Mesenchymal stem cell (in vitro differentiated cells and primary cell): Measurements from ENCODE around the gene CELF5.
"Not testable (repeated sequence)": the region's sequence is repeated elsewhere in the genome, so short reads cannot be mapped to it uniquely, and the experiment has no call there.

ENCODE experiments used
- DNase-seq: peaks from one replicate; pipeline ENCODE4 v3.0.0-alpha.2; 2013
- H2AFZ ChIP-seq: one replicate; pipeline ENCODE4 v1.6.1; 2013; ENCODE audit warnings: low read depth, mild to moderate bottlenecking, control low read depth, inconsistent platforms, low read length, moderate library complexity
- H2AK5ac ChIP-seq: 2 replicates; pipeline ENCODE4 v1.6.1; 2013; ENCODE audit warnings: low read length, moderate library complexity, mild to moderate bottlenecking, inconsistent platforms; ENCODE audit not compliant: severe bottlenecking
- H2BK120ac ChIP-seq: one replicate; pipeline ENCODE4 v1.6.1; 2013; ENCODE audit warnings: low read depth, mild to moderate bottlenecking, inconsistent platforms, low read length, moderate library complexity
- H2BK12ac ChIP-seq, 2 experiments: one replicate each; pipeline ENCODE4 v1.6.1; 2013; ENCODE audit warnings: inconsistent platforms in 2 of 2, low read length in 2 of 2, mild to moderate bottlenecking in 2 of 2, moderate library complexity in 2 of 2, control low read depth in 1 of 2
- H2BK15ac ChIP-seq: one replicate; pipeline ENCODE4 v1.6.1; 2013; ENCODE audit warnings: mild to moderate bottlenecking, low read depth, inconsistent platforms; ENCODE audit not compliant: poor library complexity, severe bottlenecking
- H2BK5ac ChIP-seq: 2 replicates; pipeline ENCODE4 v1.6.1; 2013; ENCODE audit warnings: low read depth, mild to moderate bottlenecking, low read length, control low read depth, inconsistent platforms; ENCODE audit not compliant: poor library complexity, severe bottlenecking
- H3K14ac ChIP-seq, 2 experiments: one replicate each; pipeline ENCODE4 v1.6.1; 2013; ENCODE audit warnings: inconsistent platforms in 2 of 2, low read length in 2 of 2, control low read depth in 1 of 2, mild to moderate bottlenecking in 1 of 2, moderate library complexity in 1 of 2
- H3K18ac ChIP-seq, 2 experiments: one replicate each; pipeline ENCODE4 v1.6.1; 2013; ENCODE audit warnings: inconsistent platforms in 2 of 2, low read length in 2 of 2, control low read depth in 1 of 2, low read depth in 1 of 2, mild to moderate bottlenecking in 1 of 2
- H3K23ac ChIP-seq, 2 experiments: one replicate each; pipeline ENCODE4 v1.6.1; 2013; ENCODE audit warnings: inconsistent platforms in 2 of 2, low read length in 2 of 2, mild to moderate bottlenecking in 2 of 2, moderate library complexity in 2 of 2, control low read depth in 1 of 2
- H3K27ac ChIP-seq: 2 replicates; pipeline ENCODE4 v1.5.1; 2013; ENCODE audit warnings: mild to moderate bottlenecking, moderate library complexity, low read length, control low read depth, inconsistent platforms; ENCODE audit not compliant: poor library complexity, severe bottlenecking
- H3K27me3 ChIP-seq, 2 experiments: 2 replicates each; pipeline versions ENCODE4 v1.6.1 to v1.7.0; 2013; ENCODE audit warnings: low read length in 2 of 2, mild to moderate bottlenecking in 2 of 2, moderate library complexity in 2 of 2, control low read depth in 1 of 2, inconsistent platforms in 1 of 2; ENCODE audit not compliant: control insufficient read depth in 1 of 2, insufficient read depth in 1 of 2
- H3K36me3 ChIP-seq, 2 experiments: 2 replicates each; pipeline versions ENCODE4 v1.6.1 to v1.7.0; 2013; ENCODE audit warnings: low read length in 2 of 2, control low read depth in 1 of 2, inconsistent platforms in 1 of 2, low read depth in 1 of 2, mild to moderate bottlenecking in 1 of 2; ENCODE audit not compliant: insufficient read depth in 2 of 2, control insufficient read depth in 1 of 2
- H3K4ac ChIP-seq, 2 experiments: one replicate each; pipeline ENCODE4 v1.6.1; 2013; ENCODE audit warnings: inconsistent platforms in 2 of 2, low read length in 2 of 2, mild to moderate bottlenecking in 2 of 2, moderate library complexity in 2 of 2, control low read depth in 1 of 2, low read depth in 1 of 2
- H3K4me1 ChIP-seq: 2 replicates; pipeline ENCODE4 v1.6.1; 2013; ENCODE audit warnings: low read depth, low read length, control low read depth; ENCODE audit not compliant: control insufficient read depth, insufficient read depth
- H3K4me2 ChIP-seq: 2 replicates; pipeline ENCODE4 v1.6.1; 2013; ENCODE audit warnings: low read length, mild to moderate bottlenecking, inconsistent platforms; ENCODE audit not compliant: poor library complexity, severe bottlenecking
- H3K4me3 ChIP-seq, 2 experiments: 2 replicates each; pipeline versions ENCODE4 v1.5.1 to v1.7.0; 2013; ENCODE audit warnings: low read length in 2 of 2, mild to moderate bottlenecking in 2 of 2, control low read depth in 1 of 2, low read depth in 1 of 2; ENCODE audit not compliant: insufficient read depth in 1 of 2
- H3K79me1 ChIP-seq: replicated peaks from 2 replicates; pipeline ENCODE4 v1.6.1; 2013; ENCODE audit warnings: mild to moderate bottlenecking, control low read depth, low read length, inconsistent platforms; ENCODE audit not compliant: poor library complexity, severe bottlenecking
- H3K9ac ChIP-seq: 2 replicates; pipeline ENCODE4 v1.7.0; 2013; ENCODE audit warnings: mild to moderate bottlenecking, low read length, moderate library complexity
- H3K9me3 ChIP-seq: 2 replicates; pipeline ENCODE4 v1.7.0; 2013; ENCODE audit warnings: mild to moderate bottlenecking, low read length; ENCODE audit not compliant: control insufficient read depth
- H4K8ac ChIP-seq: one replicate; pipeline ENCODE4 v1.6.1; 2013; ENCODE audit warnings: inconsistent platforms, mild to moderate bottlenecking, low read length, moderate library complexity
- H4K91ac ChIP-seq: one replicate; pipeline ENCODE4 v1.6.1; 2013; ENCODE audit warnings: mild to moderate bottlenecking, low read length, inconsistent platforms
- WGBS: methylation state at CpG from one replicate; pipeline ENCODE4 v1.1.7; 2013; ENCODE audit warnings: mixed read lengths; 5-methylcytosine and 5-hydroxymethylcytosine counted together

Gene CELF5

DNA sequence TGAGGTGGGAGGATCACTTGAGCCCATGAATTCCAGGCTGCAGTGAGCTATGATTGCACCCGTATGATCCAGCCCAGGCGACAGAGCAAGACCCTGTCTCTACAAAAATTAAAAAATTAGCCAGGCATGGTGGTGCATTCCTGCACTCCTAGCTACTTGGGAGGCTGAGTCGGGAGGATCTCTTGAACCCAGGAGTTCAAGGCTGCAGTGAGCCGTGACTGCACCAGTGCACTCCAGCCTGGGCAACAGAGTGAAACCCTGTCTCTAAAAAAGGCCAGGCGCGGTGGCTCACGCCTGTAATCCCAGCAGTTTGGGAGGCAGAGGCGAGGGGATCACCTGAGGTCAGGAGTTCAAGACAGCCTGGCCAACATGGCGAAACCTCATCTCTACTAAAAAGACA, 118.5 kb downstream of the CELF5 start:
- WGBS, result 90% methylated on average over 8 of the region's 9 CpGs
- H2BK12ac ChIP-seq, H3K27me3 ChIP-seq, H3K14ac ChIP-seq, H3K36me3 ChIP-seq, H3K18ac ChIP-seq, H3K9me3 ChIP-seq, H3K79me1 ChIP-seq, H4K91ac ChIP-seq, H3K4me2 ChIP-seq, H3K27ac ChIP-seq, H2BK5ac ChIP-seq, H3K23ac ChIP-seq, H4K8ac ChIP-seq, H2AFZ ChIP-seq, H2BK15ac ChIP-seq, H2AK5ac ChIP-seq, H2BK120ac ChIP-seq, DNase-seq: not testable (repeated sequence)
- Histone ChIP-seq H3K4me3 (peak overlapping the region in 1 of 2 experiments; percentile 10), H3K9ac (peak overlapping the region; percentile 71), H3K4ac (peak overlapping the region in 1 of 2 experiments; percentile 30), H3K4me1 (peaks cover 12% of the 10 kb centered on the region)

GRCh38 chr19:3343619-3344502, 119.4 kb downstream of the CELF5 start:
- H3K9ac ChIP-seq, result peak overlapping the region; percentile 72
- no peak overlapping the region for H2AFZ ChIP-seq
- no peak overlapping the region for H3K4me2 ChIP-seq
- H3K27me3 ChIP-seq, result peaks cover 0 to 5% of the 10 kb centered on the region in 2 experiments
- peak overlapping the region in 1 of 2 experiments; percentile 71 for H3K4ac ChIP-seq
- H2BK120ac ChIP-seq, result no peak overlapping the region
- peak overlapping the region; percentile 6 to 76 for H2BK12ac ChIP-seq
- peak; percentile 69 for DNase-seq
- H2AK5ac ChIP-seq, result no peak overlapping the region
- H4K91ac ChIP-seq, result peak overlapping the region; percentile 7
- no peak overlapping the region for H3K23ac ChIP-seq
- peak overlapping the region; percentile 52 to 54 for H3K18ac ChIP-seq
- no peaks in the 10 kb centered on the region for H3K36me3 ChIP-seq
- peaks cover 6% of the 10 kb centered on the region for H3K4me1 ChIP-seq
- H2BK5ac ChIP-seq, result no peak overlapping the region
- no peak overlapping the region for H3K27ac ChIP-seq
- peak overlapping the region in 1 of 2 experiments; percentile 11 for H3K14ac ChIP-seq
- H3K4me3 ChIP-seq, result peak overlapping the region in 1 of 2 experiments; percentile 79
- 79% methylated on average over 21 of the region's 26 CpGs for WGBS
- no peaks in the 10 kb centered on the region for H3K9me3 ChIP-seq
- H4K8ac ChIP-seq, result peak overlapping the region; percentile 63
- peak overlapping the region; percentile 77 for H2BK15ac ChIP-seq
- no peaks in the 10 kb centered on the region for H3K79me1 ChIP-seq

- H2BK5ac ChIP-seq, result no peak overlapping the region
- H2AK5ac ChIP-seq, result no peak overlapping the region
- H3K4me3 ChIP-seq, result no peak overlapping the region
- no peak overlapping the region for H3K4ac ChIP-seq
- no peak overlapping the region for H4K91ac ChIP-seq
- H2BK120ac ChIP-seq, result no peak overlapping the region
- H3K27ac ChIP-seq, result no peak overlapping the region
- peak overlapping the region in 1 of 2 experiments; percentile 68 for H2BK12ac ChIP-seq
- WGBS, result 80% methylated on average over 21 of the region's 25 CpGs
- H3K4me2 ChIP-seq, result no peak overlapping the region
- DNase-seq, result no peak
- no peak overlapping the region for H2BK15ac ChIP-seq
- no peak overlapping the region for H3K9ac ChIP-seq
- H3K9me3 ChIP-seq, result no peaks in the 10 kb centered on the region
- H2AFZ ChIP-seq, result no peak overlapping the region
- H3K23ac ChIP-seq, result no peak overlapping the region
- H3K79me1 ChIP-seq, result no peaks in the 10 kb centered on the region
- H3K4me1 ChIP-seq, result peaks cover 5% of the 10 kb centered on the region
- H3K27me3 ChIP-seq, result peaks cover 0 to 1% of the 10 kb centered on the region in 2 experiments
- peak overlapping the region in 1 of 2 experiments; percentile 15 for H3K18ac ChIP-seq
- no peaks in the 10 kb centered on the region for H3K36me3 ChIP-seq
- H3K14ac ChIP-seq, result no peak overlapping the region
- H4K8ac ChIP-seq, result no peak overlapping the region
Measured at GRCh38 chr19:3344608-3345598, 120.4 kb downstream of the CELF5 start.
